GM21423 (cell line): Measurements from ENCODE around the gene NELFCD.
A peak's percentile ranks its signal among the peaks of the same experiment; 100 is the strongest.

Experiments used
- ATAC-seq: cut with Tn5 transposase; IDR thresholded peaks from one replicate; pipeline ENCODE4 v1.9.1; 2021; ENCODE audit warnings: mild to moderate bottlenecking, moderate library complexity; ENCODE audit not compliant: unreplicated experiment

Gene NELFCD

DNA sequence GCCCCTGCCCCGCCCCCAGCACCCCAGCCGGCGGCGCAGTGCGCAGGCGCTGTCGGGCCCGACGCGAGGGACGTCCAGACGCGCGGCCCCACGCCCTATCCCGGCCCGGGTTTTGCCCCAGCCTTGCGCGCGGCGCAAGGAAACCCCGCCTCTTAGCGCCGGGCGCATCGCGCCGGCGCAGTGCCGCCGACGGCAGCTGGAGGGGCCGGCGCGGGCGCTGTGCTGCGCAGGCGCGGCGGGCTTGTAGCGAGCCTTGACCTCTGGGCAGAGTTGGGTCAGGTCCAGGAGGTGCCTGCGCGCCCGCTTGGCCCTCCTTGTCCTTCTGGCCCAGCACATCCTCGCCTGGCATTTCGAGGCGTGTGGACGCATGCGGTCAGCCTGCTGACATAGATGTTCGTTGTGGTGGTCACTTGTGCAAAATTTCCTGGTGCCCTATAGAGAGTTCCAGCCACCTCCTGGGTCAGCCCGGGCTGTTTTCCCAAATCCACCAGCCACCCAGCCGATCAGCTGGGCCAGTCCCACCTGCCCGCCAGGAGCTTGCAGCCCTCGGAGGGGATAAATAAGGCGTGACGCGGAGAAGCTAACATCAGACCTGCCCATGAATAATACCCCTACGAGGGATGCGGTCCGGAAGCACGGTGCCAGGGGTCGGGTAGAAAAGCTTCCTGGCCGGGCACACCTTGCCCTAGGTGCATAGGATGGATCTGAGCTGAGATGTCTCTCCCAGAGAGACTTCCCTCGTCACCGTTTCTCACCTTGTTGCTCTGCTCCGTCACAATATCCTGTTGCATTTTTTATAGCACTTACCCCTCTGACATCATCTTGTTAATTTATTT, 62.0 kb downstream of the NELFCD start:
- ATAC-seq: peak; percentile 93

DNA sequence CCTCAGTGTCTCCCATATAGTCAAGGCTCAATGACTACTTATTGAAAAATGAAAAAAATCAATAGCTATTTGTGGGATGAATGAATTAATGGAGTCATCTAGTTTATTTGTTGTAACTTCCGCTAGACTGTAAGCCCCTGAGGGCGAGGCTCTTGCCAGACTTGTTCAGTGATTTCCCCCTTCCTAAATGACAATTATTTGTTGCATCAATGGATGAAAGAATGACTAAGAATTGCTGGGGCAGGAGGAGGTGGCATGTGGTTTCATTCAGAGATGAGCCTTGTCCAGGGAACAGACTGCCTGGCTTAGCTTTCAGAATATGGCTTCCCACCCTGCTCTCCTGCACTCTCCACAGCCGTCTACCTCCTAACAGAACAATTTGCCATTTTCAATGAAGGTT, 62.6 kb downstream of the NELFCD start:
- ATAC-seq: no peak

DNA sequence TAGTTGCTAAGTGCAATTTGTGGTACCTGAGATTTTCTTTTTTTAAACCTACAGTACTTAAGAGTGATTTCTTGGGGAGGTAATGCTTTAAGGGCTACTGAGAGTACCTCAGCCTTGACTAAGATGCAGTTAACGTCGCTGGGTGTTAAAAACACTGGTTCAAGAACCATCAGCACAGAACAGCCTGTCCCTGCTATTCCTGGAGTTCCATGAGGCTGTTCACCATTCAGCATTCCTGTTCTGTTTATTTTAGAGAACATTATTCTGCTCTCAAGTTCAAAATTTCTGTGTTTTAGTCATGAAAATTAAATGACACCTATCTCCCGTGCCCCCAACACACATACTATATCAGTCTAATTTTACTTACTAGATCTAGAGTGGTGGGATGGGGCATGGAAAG, 63.2 kb downstream of the NELFCD start:
- ATAC-seq: no peak
